ENCODE data around the gene PPP2R5C. TPM values are rescaled to one million over a fixed set of nuclear protein-coding genes. Genes with fewer than 3 reads are reported as not detected.

The PPP2R5C gene
- total RNA-seq, 4 donors from 2014 or later = 73.7 to 90.5 (median 87.6) TPM

DNA sequence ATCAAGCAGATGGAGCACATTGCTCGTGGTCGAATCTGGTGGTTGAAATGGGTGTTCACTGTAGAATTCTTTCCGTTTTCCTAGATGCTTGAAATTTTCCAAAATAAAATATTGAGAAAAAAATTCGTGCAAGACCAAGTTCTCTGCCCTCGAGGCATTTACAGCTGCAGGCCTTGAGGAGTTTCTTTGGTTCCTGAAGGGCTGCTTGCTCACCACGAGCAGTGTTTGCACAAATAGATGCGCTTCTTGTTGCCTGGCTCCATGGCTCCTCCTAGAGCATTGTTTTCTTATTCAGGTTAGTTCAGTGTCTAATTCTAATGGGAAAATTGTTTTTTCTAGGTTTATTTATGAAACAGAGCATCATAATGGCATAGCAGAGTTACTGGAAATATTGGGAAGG is 128.4 kb downstream of the PPP2R5C start:
- ATAC-seq (ENCODE audit: low FRiP score) (no peak), DNase-seq (ENCODE audit: low spot score) (no peak)
- TF ChIP-seq, protein P1, sequence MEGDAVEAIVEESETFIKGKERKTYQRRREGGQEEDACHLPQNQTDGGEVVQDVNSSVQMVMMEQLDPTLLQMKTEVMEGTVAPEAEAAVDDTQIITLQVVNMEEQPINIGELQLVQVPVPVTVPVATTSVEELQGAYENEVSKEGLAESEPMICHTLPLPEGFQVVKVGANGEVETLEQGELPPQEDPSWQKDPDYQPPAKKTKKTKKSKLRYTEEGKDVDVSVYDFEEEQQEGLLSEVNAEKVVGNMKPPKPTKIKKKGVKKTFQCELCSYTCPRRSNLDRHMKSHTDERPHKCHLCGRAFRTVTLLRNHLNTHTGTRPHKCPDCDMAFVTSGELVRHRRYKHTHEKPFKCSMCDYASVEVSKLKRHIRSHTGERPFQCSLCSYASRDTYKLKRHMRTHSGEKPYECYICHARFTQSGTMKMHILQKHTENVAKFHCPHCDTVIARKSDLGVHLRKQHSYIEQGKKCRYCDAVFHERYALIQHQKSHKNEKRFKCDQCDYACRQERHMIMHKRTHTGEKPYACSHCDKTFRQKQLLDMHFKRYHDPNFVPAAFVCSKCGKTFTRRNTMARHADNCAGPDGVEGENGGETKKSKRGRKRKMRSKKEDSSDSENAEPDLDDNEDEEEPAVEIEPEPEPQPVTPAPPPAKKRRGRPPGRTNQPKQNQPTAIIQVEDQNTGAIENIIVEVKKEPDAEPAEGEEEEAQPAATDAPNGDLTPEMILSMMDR (IDR thresholded peaks at IDR 0.05) = no peak

- ATAC-seq (ENCODE audit: low FRiP score) (no peak), DNase-seq (ENCODE audit: low spot score) (no peak)
- TF ChIP-seq, protein P1 (IDR thresholded peaks at IDR 0.05) = no peak
Observed at GRCh38 chr14:101891471-101891870, 130.0 kb downstream of the PPP2R5C start.

- ATAC-seq (ENCODE audit: low FRiP score) (no peak), DNase-seq (ENCODE audit: low spot score) (no peak)
- TF ChIP-seq, protein P1 (IDR thresholded peaks at IDR 0.05) = no peak
Observed at GRCh38 chr14:101893759-101894158, 132.2 kb downstream of the PPP2R5C start.

DNA sequence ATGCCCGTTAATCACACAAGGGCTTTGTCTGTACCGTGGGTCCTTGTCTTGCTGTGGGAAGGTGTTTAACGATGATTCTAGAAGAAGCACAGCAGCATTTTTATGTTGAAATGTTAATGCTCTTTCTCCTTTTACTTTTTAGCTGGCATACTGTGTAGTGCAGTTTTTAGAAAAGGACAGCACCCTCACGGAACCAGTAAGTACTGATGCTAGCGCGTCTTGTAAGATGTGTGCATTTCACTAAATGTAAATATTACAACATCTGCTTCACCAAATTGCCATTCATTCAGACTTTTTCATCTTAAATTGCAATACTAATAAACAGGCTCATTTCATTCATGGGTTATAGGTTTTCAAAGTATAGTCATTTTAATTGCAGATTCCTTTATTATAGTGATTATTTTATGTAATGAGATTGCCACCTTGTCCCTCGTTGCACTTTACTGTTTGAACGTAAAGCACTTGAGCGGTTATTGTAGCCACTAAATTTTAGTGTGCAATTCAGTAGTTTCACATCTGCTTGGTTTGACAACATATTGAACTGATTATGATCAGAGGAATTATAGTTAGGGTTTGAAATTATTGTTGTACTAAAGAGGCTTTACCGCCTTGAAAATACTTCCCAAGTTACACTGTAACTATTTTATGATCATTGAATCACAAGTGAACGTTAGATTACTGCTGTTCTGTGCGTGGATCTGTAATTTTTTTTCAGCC is 133.0 kb downstream of the PPP2R5C start:
- no peak for DNase-seq (ENCODE audit: low spot score)
- TF ChIP-seq, protein P1 (IDR thresholded peaks at IDR 0.05) = no peak
- no peak for ATAC-seq (ENCODE audit: low FRiP score)

GRCh38 chr14:101895256-101895655 is 133.7 kb downstream of the PPP2R5C start:
- ATAC-seq (ENCODE audit: low FRiP score) (no peak), DNase-seq (ENCODE audit: low spot score) (no peak)
- TF ChIP-seq, protein P1 (IDR thresholded peaks at IDR 0.05) = no peak

- ATAC-seq (ENCODE audit: low FRiP score) (no peak), DNase-seq (ENCODE audit: low spot score) (no peak)
- TF ChIP-seq, protein P1 (IDR thresholded peaks at IDR 0.05) = no peak
Observed at GRCh38 chr14:101897326-101897725, 135.8 kb downstream of the PPP2R5C start.

DNA sequence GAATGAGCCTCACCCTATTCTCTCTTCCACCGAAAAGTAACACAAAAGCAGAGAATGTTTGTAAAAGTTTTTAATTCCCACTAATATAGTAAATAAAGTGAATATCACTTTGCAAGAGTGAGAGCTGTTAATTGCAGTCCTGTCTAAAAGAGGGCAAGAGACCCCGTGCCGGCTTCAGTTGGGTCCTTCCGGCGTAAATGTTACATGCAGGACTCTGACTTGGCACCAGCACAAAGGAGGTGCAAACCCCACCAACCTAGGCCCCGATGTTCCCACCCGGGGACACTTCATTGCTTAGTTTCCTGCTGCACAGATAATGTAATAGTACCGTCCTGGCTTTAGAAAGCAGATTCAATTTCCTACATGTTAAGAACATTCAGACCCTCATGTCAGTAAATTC is 136.9 kb downstream of the PPP2R5C start:
- DNase-seq (ENCODE audit: low spot score) (no peak), ATAC-seq (ENCODE audit: low FRiP score) (no peak)
- TF ChIP-seq, protein P1 (IDR thresholded peaks at IDR 0.05) = no peak

Measured in omental fat pad (tissue), 4 donors.